SK-N-SH (cell line): ENCODE results near the gene TPSG1. TPM values are rescaled to one million over a fixed set of nuclear protein-coding genes. Genes with fewer than 3 reads are reported as not detected.

Experiments used
- CTCF ChIA-PET: fragments of 300-600, 350-600 bp; formaldehyde crosslinking; extraction: SDS; loops from one replicate; lab custom pipeline; 2021; lab: Yijun Ruan, JAX
- POLR2A ChIA-PET: fragments of 350-600 bp; sonication (Branson Sonifier 250); formaldehyde crosslinking; extraction: SDS; loops from one replicate; lab custom pipeline; 2020; ENCODE audit warnings: antibody characterized with exemption, inconsistent platforms; lab: Yijun Ruan, JAX
- DNase-seq: peaks from one replicate; pipeline ENCODE4 v3.0.0; 2012
- H2AFZ ChIP-seq: fragments of 200-600 bp; sonication (generic); 2 replicates; pipeline ENCODE4 v1.8.1; 2016; ENCODE audit warnings: antibody characterized with exemption, mild to moderate bottlenecking, low read depth
- H3F3A ChIP-seq: fragments of 200-600 bp; sonication (generic); replicated peaks from 2 replicates; pipeline ENCODE3; 2016; ENCODE audit warnings: antibody characterized with exemption, mild to moderate bottlenecking; ENCODE audit not compliant: insufficient read depth
- H3K27ac ChIP-seq, 2 experiments: fragments of 200-500 bp in 1 of 2; fragments of 200-600 bp in 1 of 2; sonication (Bioruptor generic) in 1 of 2; sonication (generic), shearing (Covaris generic) in 1 of 2; 2 replicates each; pipeline versions ENCODE4 v1.5.1 to v1.6.1; 2014 to 2016; ENCODE audit warnings: low read depth in 2 of 2, inconsistent platforms in 1 of 2, low read length in 1 of 2, mild to moderate bottlenecking in 1 of 2, mixed read lengths in 1 of 2
- H3K27me3 ChIP-seq: fragments of 200-600 bp; sonication (generic), shearing (Covaris generic); 2 replicates; pipeline ENCODE4 v1.6.1; 2016; ENCODE audit warnings: mixed run types; ENCODE audit not compliant: insufficient read depth
- H3K36me3 ChIP-seq, 2 experiments: fragments of 200-500 bp in 1 of 2; fragments of 200-600 bp in 1 of 2; sonication (Bioruptor generic) in 1 of 2; sonication (generic) in 1 of 2; replicated peaks in 1 of 2; 2 replicates each; pipeline versions ENCODE3 to v1.5.1; 2014 to 2016; ENCODE audit warnings: low read length in 1 of 2, mild to moderate bottlenecking in 1 of 2; ENCODE audit not compliant: insufficient read depth in 2 of 2, control insufficient read depth in 1 of 2
- H3K4me1 ChIP-seq, 2 experiments: fragments of 200-500 bp in 1 of 2; fragments of 200-600 bp in 1 of 2; sonication (Bioruptor generic) in 1 of 2; sonication (generic), shearing (Covaris generic) in 1 of 2; 2 replicates each; pipeline versions ENCODE4 v1.5.1 to v1.6.1; 2014 to 2016; ENCODE audit warnings: low read depth in 1 of 2, low read length in 1 of 2, mixed run types in 1 of 2; ENCODE audit not compliant: insufficient read depth in 2 of 2, control insufficient read depth in 1 of 2
- H3K4me2 ChIP-seq: fragments of 200-600 bp; sonication (generic), shearing (Covaris generic); 2 replicates; pipeline ENCODE4 v1.6.1; 2017; ENCODE audit warnings: mixed run types
- H3K4me3 ChIP-seq, 2 experiments: fragments of 200-500 bp in 1 of 2; fragments of 200-600 bp in 1 of 2; sonication (Bioruptor generic) in 1 of 2; sonication (generic), shearing (Covaris generic) in 1 of 2; 2 replicates each; pipeline versions ENCODE4 v1.5.1 to v1.8.1; 2014 to 2016; ENCODE audit warnings: low read depth in 2 of 2, inconsistent platforms in 1 of 2, low read length in 1 of 2, mild to moderate bottlenecking in 1 of 2, mixed read lengths in 1 of 2, moderate library complexity in 1 of 2
- H3K79me2 ChIP-seq: fragments of 200-600 bp; sonication (generic); 2 replicates; pipeline ENCODE4 v1.8.1; 2017; ENCODE audit warnings: mild to moderate bottlenecking; ENCODE audit not compliant: insufficient read depth
- H3K9ac ChIP-seq: fragments of 200-600 bp; sonication (generic); 2 replicates; pipeline ENCODE4 v1.6.1; 2017; ENCODE audit warnings: mixed run types
- H3K9me2 ChIP-seq: fragments of 200-600 bp; sonication (generic); 2 replicates; pipeline ENCODE4 v1.6.1; 2017; ENCODE audit warnings: mixed run types
- H3K9me3 ChIP-seq: fragments of 200-600 bp; sonication (generic); 2 replicates; pipeline ENCODE4 v1.6.1; 2017; ENCODE audit warnings: mixed run types, mild to moderate bottlenecking, moderate library complexity
- H4K20me1 ChIP-seq: fragments of 200-600 bp; sonication (generic); 2 replicates; pipeline ENCODE4 v1.6.1; 2017; ENCODE audit warnings: mild to moderate bottlenecking, mixed run types; ENCODE audit not compliant: insufficient read depth
- CTCF ChIP-seq: fragments of 200-600 bp; sonication (generic); IDR thresholded peaks from 2 replicates; pipeline ENCODE4 v1.6.1; 2017; ENCODE audit warnings: antibody characterized with exemption, mild to moderate bottlenecking, moderate library complexity
- EP300 ChIP-seq, 2 experiments: IDR thresholded peaks; 2 replicates each; pipeline versions ENCODE4 v1.4.0 to v1.6.1; 2012; ENCODE audit warnings: borderline replicate concordance in 1 of 2, low read depth in 1 of 2, low read length in 1 of 2
- FOSL2 ChIP-seq: IDR thresholded peaks from 2 replicates; pipeline ENCODE4 v1.4.0; 2012; ENCODE audit warnings: low read depth, mild to moderate bottlenecking, moderate library complexity, borderline replicate concordance
- FOXJ3 ChIP-seq: sonication (generic); formaldehyde crosslinking; IDR thresholded peaks from 2 replicates; pipeline ENCODE4 v1.5.1; 2020; ENCODE audit warnings: mild to moderate bottlenecking, missing genetic modification reagents
- GATA2 ChIP-seq: sonication (generic); formaldehyde crosslinking; IDR thresholded peaks from 2 replicates; pipeline ENCODE4 v1.5.0; 2020; ENCODE audit warnings: mild to moderate bottlenecking, missing genetic modification reagents
- JUND ChIP-seq: IDR thresholded peaks from 2 replicates; pipeline ENCODE4 v1.4.0; 2012
- MXI1 ChIP-seq: IDR thresholded peaks from 2 replicates; pipeline ENCODE4 v1.6.1; 2012; ENCODE audit warnings: mild to moderate bottlenecking, low read depth, low read length, improper control_type of control experiment
- NRF1 ChIP-seq: IDR thresholded peaks from 2 replicates; pipeline ENCODE4 v1.6.1; 2012; ENCODE audit warnings: low read depth, mild to moderate bottlenecking, low read length
- RAD21 ChIP-seq: IDR thresholded peaks from 2 replicates; pipeline ENCODE4 v1.6.1; 2012; ENCODE audit warnings: mild to moderate bottlenecking, low read length
- RCOR1 ChIP-seq: fragments of 150-350 bp; IDR thresholded peaks from 2 replicates; pipeline ENCODE4 v1.6.1; 2017; ENCODE audit warnings: antibody characterized with exemption, low read length
- RFX5 ChIP-seq: IDR thresholded peaks from 2 replicates; pipeline ENCODE4 v1.6.1; 2012; ENCODE audit warnings: mild to moderate bottlenecking, improper control_type of control experiment, low read length
- SIN3A ChIP-seq: IDR thresholded peaks from 2 replicates; pipeline ENCODE4 v1.6.1; 2012; ENCODE audit warnings: low read depth, mild to moderate bottlenecking, low read length, moderate library complexity, borderline replicate concordance
- SMC3 ChIP-seq: IDR thresholded peaks from 2 replicates; pipeline ENCODE4 v1.6.1; 2012; ENCODE audit warnings: low read depth, low read length, improper control_type of control experiment
- TCF12 ChIP-seq: IDR thresholded peaks from 2 replicates; pipeline ENCODE4 v1.4.0; 2012
- TEAD4 ChIP-seq: IDR thresholded peaks from 2 replicates; pipeline ENCODE4 v1.4.0; 2012; ENCODE audit warnings: mild to moderate bottlenecking, borderline replicate concordance; ENCODE audit not compliant: insufficient read depth
- USF1 ChIP-seq: IDR thresholded peaks from 2 replicates; pipeline ENCODE4 v1.4.0; 2012; ENCODE audit warnings: low read depth, borderline replicate concordance
- ZBTB33 ChIP-seq: IDR thresholded peaks from 2 replicates; pipeline ENCODE4 v1.4.0; 2012; ENCODE audit warnings: low read depth, borderline replicate concordance
- WGBS: methylation state at CpG from one replicate; pipeline ENCODE4 v1.1.6; 2017; ENCODE audit warnings: low lambda C conversion rate; 5-methylcytosine and 5-hydroxymethylcytosine counted together
- polyA plus RNA-seq, 3 experiments: library from polyadenylated mRNA; depleted of rRNA; stranded (reverse); fragments of >200 nt; gene quantifications; 2 replicates each; pipeline ENCODE4 v1.2.3, GENCODE V29; 2012
- TF ChIP-seq, protein P1 (sequence below): fragments of 150-350 bp; IDR thresholded peaks from 2 replicates; pipeline ENCODE4 v1.6.1; 2017; ENCODE audit warnings: antibody characterized with exemption, low read length, low read depth, borderline replicate concordance

Gene TPSG1
- polyA plus RNA-seq, 1 of the 3 experiments (the other 2 are of a cell fraction) = not detected

GRCh38 chr16:1221628-1222552, 3.2 kb downstream of the TPSG1 start:
- no peaks in the 10 kb centered on the region for H3F3A ChIP-seq
- H3K9me3 ChIP-seq = no peaks in the 10 kb centered on the region
- no peaks in the 10 kb centered on the region for H3K9me2 ChIP-seq
- DNase-seq = no peak
- no peak overlapping the region for H3K27ac ChIP-seq
- no peak overlapping the region for H3K4me3 ChIP-seq
- ChIA-PET CTCF (interaction anchor here (0.6 kb wide), 1 partner anchor 59 kb away, joined by 3 read pairs; no protein-coding TSS in a partner anchor), POLR2A (no interaction called here)
- no peak overlapping the region for H3K9ac ChIP-seq
- H3K36me3 ChIP-seq = no peaks in the 10 kb centered on the region
- H3K27me3 ChIP-seq = peaks cover 75% of the 10 kb centered on the region
- H3K4me2 ChIP-seq = no peak overlapping the region
- WGBS = 24% methylated on average over 23 of the region's 40 CpGs
- no peaks in the 10 kb centered on the region for H3K79me2 ChIP-seq
- H2AFZ ChIP-seq = no peak overlapping the region
- no peaks in the 10 kb centered on the region for H3K4me1 ChIP-seq
- H4K20me1 ChIP-seq = 0 out of 2 replicates have a peak, but pooled peaks cover 8% of the 10 kb centered on the region
- TF ChIP-seq RCOR1 (no peak), TCF12 (no peak), RFX5 (no peak), FOSL2 (no peak), FOXJ3 (CRISPR knock-in tag) (no peak), TEAD4 (no peak), MXI1 (no peak), USF1 (no peak), NRF1 (no peak), RAD21 (no peak), EP300 (IDR thresholded peaks at IDR 0.05; ENCODE audit: borderline replicate concordance in 1 of 2, low read depth in 1 of 2, low read length in 1 of 2) (no peak), SIN3A (no peak), CTCF (no peak), JUND (no peak), GATA2 (CRISPR knock-in tag) (no peak), SMC3 (no peak), ZBTB33 (no peak)
- TF ChIP-seq, protein P1, sequence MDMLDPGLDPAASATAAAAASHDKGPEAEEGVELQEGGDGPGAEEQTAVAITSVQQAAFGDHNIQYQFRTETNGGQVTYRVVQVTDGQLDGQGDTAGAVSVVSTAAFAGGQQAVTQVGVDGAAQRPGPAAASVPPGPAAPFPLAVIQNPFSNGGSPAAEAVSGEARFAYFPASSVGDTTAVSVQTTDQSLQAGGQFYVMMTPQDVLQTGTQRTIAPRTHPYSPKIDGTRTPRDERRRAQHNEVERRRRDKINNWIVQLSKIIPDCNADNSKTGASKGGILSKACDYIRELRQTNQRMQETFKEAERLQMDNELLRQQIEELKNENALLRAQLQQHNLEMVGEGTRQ = no peak
